ENCODE data around the gene MMADHC. TPM values are rescaled to one million over a fixed set of nuclear protein-coding genes. Genes with fewer than 3 reads are reported as not detected.

Gene MMADHC
- total and polyA plus RNA-seq, 9 of the 15 experiments (the other 6 are each of a cell fraction or from before 2014, with no cell fraction given): 187 to 850 (median 271) TPM

DNA sequence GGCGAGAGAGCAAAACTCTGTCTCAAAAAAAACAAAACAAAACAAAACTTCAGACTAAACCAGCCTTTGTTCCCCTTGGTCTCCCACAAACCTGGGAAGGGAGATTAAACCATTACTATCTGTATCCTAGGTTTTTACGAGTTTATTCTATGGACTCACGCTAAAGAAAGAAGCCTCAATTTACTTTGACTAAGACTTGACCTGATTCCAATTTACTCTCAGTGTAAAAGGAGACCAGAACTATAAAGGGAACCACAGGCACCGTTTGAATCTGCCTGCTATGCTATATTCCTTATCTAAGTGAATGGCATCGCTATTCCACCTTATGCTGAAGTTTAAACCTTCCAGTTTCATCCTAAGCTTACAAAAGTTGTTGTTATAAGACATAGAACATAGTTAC lies 46.5 kb upstream of the MMADHC start:
- H3K36me3 ChIP-seq (ENCODE audit: control insufficient read depth, insufficient read depth, low read length): no peaks in the 10 kb centered on the region
- H3K4me3 ChIP-seq: no peak overlapping the region
- no peak overlapping the region for H3K27ac ChIP-seq (ENCODE audit: extremely low read depth, low read depth, low read length)
- WGBS (ENCODE audit: insufficient coverage, low coverage, missing lambda C conversion rate): under 1% methylated on average over 5 of the region's 5 CpGs
- no peaks in the 10 kb centered on the region for H3K9me3 ChIP-seq (replicated peaks; ENCODE audit: control insufficient read depth, insufficient read depth, low read depth, low read length)
- H3K4me2 ChIP-seq (ENCODE audit: insufficient read depth, low read length): no peak overlapping the region
- no peaks in the 10 kb centered on the region for H3K9me1 ChIP-seq (ENCODE audit: control insufficient read depth, insufficient read depth, low read length)
- no peak for DNase-seq (ENCODE audit: extremely low read depth in 1 of 4, low spot score in 3 of 4)
- no peaks in the 10 kb centered on the region for H3K79me2 ChIP-seq (ENCODE audit: control insufficient read depth, insufficient read depth, low read length)
- no TSS peak for BruUV-seq (replicated peaks)
- H2AFZ ChIP-seq (ENCODE audit: low read depth, low read length): no peak overlapping the region
- H3K9ac ChIP-seq (ENCODE audit: insufficient read depth in 1 of 2, low read depth in 2 of 2, low read length in 2 of 2): no peak overlapping the region
- H3K4me1 ChIP-seq (replicated peaks in 1 of 2; ENCODE audit: control insufficient read depth in 2 of 2, insufficient read depth in 2 of 2, low read length in 2 of 2): no peaks in the 10 kb centered on the region
- POLR2A ChIA-PET: no interaction called here
- no peak for ATAC-seq
- H3K27me3 ChIP-seq (ENCODE audit: control insufficient read depth in 2 of 2, insufficient read depth in 2 of 2, low read length in 2 of 2): no peaks in the 10 kb centered on the region
- in situ Hi-C loops (cut with MboI): no loop called here
- CTCF ChIA-PET (ENCODE audit: low intra/inter-chr PET ratio): no interaction called here
- H4K20me1 ChIP-seq (replicated peaks; ENCODE audit: control insufficient read depth, insufficient read depth, low read length): no peaks in the 10 kb centered on the region
- intact Hi-C loops (cut with micrococcal nuclease): no loop called here
- no peak for FAIRE-seq
- TF ChIP-seq MAZ (CRISPR knock-in tag; conservative IDR thresholded peaks at IDR 0.05 in 1 of 2, IDR thresholded peaks at IDR 0.05 in 1 of 2) (no peak), ZNF274 (IDR thresholded peaks at IDR 0.05; ENCODE audit: borderline replicate concordance, low read depth, low read length) (no peak), PURB (CRISPR knock-in tag; IDR thresholded peaks at IDR 0.05; ENCODE audit: low read depth) (no peak), HDAC3 (IDR thresholded peaks at IDR 0.05; ENCODE audit: borderline replicate concordance, partially characterized antibody) (no peak), HNRNPH1 (optimal IDR thresholded peaks at IDR 0.05; ENCODE audit: low read depth, low read length) (no peak), EP300 (IDR thresholded peaks at IDR 0.05; ENCODE audit: low read length) (no peak), HOXB6 (CRISPR knock-in tag; IDR thresholded peaks at IDR 0.05; ENCODE audit: borderline replicate concordance) (no peak), CREB1 (IDR thresholded peaks at IDR 0.05) (no peak), CREB1 (CRISPR knock-in tag; IDR thresholded peaks at IDR 0.05) (no peak)
- TF ChIP-seq, protein P1, sequence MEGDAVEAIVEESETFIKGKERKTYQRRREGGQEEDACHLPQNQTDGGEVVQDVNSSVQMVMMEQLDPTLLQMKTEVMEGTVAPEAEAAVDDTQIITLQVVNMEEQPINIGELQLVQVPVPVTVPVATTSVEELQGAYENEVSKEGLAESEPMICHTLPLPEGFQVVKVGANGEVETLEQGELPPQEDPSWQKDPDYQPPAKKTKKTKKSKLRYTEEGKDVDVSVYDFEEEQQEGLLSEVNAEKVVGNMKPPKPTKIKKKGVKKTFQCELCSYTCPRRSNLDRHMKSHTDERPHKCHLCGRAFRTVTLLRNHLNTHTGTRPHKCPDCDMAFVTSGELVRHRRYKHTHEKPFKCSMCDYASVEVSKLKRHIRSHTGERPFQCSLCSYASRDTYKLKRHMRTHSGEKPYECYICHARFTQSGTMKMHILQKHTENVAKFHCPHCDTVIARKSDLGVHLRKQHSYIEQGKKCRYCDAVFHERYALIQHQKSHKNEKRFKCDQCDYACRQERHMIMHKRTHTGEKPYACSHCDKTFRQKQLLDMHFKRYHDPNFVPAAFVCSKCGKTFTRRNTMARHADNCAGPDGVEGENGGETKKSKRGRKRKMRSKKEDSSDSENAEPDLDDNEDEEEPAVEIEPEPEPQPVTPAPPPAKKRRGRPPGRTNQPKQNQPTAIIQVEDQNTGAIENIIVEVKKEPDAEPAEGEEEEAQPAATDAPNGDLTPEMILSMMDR (IDR thresholded peaks at IDR 0.05 in 2 of 3, conservative IDR thresholded peaks at IDR 0.05 in 1 of 3; ENCODE audit: insufficient read depth in 2 of 3, low read depth in 1 of 3, low read length in 3 of 3): no peak
- TF ChIP-seq, protein P2, sequence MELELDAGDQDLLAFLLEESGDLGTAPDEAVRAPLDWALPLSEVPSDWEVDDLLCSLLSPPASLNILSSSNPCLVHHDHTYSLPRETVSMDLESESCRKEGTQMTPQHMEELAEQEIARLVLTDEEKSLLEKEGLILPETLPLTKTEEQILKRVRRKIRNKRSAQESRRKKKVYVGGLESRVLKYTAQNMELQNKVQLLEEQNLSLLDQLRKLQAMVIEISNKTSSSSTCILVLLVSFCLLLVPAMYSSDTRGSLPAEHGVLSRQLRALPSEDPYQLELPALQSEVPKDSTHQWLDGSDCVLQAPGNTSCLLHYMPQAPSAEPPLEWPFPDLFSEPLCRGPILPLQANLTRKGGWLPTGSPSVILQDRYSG (tag; conservative IDR thresholded peaks at IDR 0.05; ENCODE audit: low read depth): no peak
- TF ChIP-seq, protein P3, sequence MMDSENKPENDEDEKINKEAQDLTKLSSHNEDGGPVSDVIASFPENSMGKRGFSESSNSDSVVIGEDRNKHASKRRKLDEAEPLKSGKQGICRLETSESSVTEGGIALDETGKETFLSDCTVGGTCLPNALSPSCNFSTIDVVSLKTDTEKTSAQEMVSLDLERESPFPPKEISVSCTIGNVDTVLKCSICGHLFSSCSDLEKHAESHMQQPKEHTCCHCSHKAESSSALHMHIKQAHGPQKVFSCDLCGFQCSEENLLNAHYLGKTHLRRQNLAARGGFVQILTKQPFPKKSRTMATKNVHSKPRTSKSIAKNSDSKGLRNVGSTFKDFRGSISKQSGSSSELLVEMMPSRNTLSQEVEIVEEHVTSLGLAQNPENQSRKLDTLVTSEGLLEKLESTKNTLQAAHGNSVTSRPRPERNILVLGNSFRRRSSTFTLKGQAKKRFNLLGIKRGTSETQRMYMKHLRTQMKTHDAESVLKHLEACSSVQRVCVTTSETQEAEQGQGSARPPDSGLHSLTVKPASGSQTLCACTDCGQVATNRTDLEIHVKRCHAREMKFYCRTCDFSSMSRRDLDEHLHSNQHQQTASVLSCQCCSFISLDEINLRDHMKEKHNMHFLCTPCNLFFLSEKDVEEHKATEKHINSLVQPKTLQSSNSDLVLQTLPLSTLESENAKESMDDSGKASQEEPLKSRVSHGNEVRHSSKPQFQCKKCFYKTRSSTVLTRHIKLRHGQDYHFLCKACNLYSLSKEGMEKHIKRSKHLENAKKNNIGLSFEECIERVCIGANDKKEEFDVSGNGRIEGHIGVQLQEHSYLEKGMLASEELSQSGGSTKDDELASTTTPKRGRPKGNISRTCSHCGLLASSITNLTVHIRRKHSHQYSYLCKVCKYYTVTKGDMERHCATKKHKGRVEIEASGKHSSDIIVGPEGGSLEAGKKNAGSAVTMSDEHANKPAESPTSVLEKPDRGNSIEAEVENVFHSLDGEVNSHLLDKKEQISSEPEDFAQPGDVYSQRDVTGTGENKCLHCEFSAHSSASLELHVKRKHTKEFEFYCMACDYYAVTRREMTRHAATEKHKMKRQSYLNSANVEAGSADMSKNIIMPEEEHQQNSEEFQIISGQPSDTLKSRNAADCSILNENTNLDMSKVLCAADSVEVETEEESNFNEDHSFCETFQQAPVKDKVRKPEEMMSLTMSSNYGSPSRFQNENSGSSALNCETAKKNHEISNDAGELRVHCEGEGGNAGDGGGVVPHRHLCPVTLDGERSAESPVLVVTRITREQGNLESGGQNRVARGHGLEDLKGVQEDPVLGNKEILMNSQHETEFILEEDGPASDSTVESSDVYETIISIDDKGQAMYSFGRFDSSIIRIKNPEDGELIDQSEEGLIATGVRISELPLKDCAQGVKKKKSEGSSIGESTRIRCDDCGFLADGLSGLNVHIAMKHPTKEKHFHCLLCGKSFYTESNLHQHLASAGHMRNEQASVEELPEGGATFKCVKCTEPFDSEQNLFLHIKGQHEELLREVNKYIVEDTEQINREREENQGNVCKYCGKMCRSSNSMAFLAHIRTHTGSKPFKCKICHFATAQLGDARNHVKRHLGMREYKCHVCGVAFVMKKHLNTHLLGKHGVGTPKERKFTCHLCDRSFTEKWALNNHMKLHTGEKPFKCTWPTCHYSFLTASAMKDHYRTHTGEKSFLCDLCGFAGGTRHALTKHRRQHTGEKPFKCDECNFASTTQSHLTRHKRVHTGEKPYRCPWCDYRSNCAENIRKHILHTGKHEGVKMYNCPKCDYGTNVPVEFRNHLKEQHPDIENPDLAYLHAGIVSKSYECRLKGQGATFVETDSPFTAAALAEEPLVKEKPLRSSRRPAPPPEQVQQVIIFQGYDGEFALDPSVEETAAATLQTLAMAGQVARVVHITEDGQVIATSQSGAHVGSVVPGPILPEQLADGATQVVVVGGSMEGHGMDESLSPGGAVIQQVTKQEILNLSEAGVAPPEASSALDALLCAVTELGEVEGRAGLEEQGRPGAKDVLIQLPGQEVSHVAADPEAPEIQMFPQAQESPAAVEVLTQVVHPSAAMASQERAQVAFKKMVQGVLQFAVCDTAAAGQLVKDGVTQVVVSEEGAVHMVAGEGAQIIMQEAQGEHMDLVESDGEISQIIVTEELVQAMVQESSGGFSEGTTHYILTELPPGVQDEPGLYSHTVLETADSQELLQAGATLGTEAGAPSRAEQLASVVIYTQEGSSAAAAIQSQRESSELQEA (IDR thresholded peaks at IDR 0.05; ENCODE audit: low read depth): no peak

Measured in K562 (cell line).